Activated CD4-positive, alpha-beta memory T cell treated with anti-CD3 and anti-CD28 coated beads for 36 hours (primary cell): ENCODE results near the gene NFKBIE. TPM values are rescaled to one million over a fixed set of nuclear protein-coding genes. Genes with fewer than 3 reads are reported as not detected.
A peak's percentile ranks its signal among the peaks of the same experiment; 100 is the strongest.
"Not testable (repeated sequence)": the region's sequence is repeated elsewhere in the genome, so short reads cannot be mapped to it uniquely, and the experiment has no call there.

ENCODE experiments used
- CTCF ChIA-PET: fragments of 350-600 bp; sonication (Branson Sonifier 250); formaldehyde crosslinking; loops from one replicate; lab custom pipeline; 2021; ENCODE audit warnings: antibody characterized with exemption, inconsistent platforms; lab: Charles Lee
- POLR2A ChIA-PET: fragments of 350-600 bp; sonication (Branson Sonifier 250); formaldehyde crosslinking; loops from one replicate; lab custom pipeline; 2021; ENCODE audit warnings: antibody characterized with exemption; lab: Charles Lee
- DNase-seq: peaks from one replicate; pipeline ENCODE4 v3.0.0-alpha.2; 2020
- H3K27ac Mint-ChIP-seq: one replicate; pipeline ENCODE4 v1.8.0; 2021; ENCODE audit warnings: mixed read lengths
- H3K27me3 Mint-ChIP-seq: one replicate; pipeline ENCODE4 v1.8.0; 2021; ENCODE audit warnings: mixed read lengths
- H3K36me3 Mint-ChIP-seq: one replicate; pipeline ENCODE4 v1.8.0; 2021; ENCODE audit warnings: mixed read lengths
- H3K4me1 Mint-ChIP-seq: one replicate; pipeline ENCODE4 v1.8.0; 2021; ENCODE audit warnings: low read depth, mixed read lengths
- H3K4me3 Mint-ChIP-seq: one replicate; pipeline ENCODE4 v1.8.0; 2021; ENCODE audit warnings: mild to moderate bottlenecking, mixed read lengths
- H3K9me3 Mint-ChIP-seq: one replicate; pipeline ENCODE4 v1.8.0; 2021; ENCODE audit warnings: mixed read lengths
- intact Hi-C: fragments of 100-400 bp; cut with micrococcal nuclease; formaldehyde crosslinking; loops from one replicate; pipeline ENCODE4 v1.15.1; 2023
- total RNA-seq, 2 experiments: library from RNA; stranded (reverse); gene quantifications; one replicate each; pipeline ENCODE4 v1.2.3, GENCODE V29; 2021

NFKBIE gene
- total RNA-seq, 2 experiments from 2014 or later = 24.7 to 25.1 TPM

DNA sequence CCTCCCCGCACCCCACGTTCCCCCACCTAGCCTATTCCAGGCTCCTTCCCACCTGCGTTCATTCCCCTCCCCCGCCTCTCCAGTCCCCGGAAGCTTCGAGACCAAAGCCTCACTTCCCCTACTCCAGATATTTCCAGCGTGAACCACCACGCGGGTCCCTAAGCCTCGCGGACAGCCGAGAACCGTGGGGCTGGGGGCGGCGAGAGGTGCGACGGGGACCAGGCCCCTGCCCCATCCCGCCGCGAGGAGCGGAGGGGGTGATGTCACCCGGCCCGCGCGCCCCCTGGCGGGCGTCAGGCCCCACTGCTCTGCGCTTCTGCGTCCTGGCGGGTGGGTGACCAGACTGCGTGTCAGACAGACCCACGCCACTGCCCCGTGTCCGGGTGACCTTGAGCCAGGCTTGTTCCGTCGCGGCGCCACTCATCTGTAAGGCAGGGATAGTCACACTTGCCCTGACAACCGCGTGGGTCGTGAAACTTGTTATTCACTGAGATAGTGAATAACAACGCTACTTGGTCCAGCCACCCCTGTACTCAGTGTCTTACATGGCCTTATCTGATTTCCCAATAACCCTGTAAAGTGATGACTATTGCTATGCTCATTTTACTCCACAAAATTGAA, 27.4 kb downstream of the NFKBIE start:
- POLR2A ChIA-PET = interaction anchor here (0.6 to 3.0 kb wide), 6 partner anchors 10 to 170 kb away, joined by 3 to 42 read pairs (median 4); partner anchors contain the start of gene HSP90AB1
- Mint-ChIP-seq H3K4me3 (peak overlapping the region; percentile 83), H3K36me3 (peaks cover 10% of the 10 kb centered on the region), H3K27ac (peak overlapping the region; percentile 95), H3K9me3 (no peaks in the 10 kb centered on the region), H3K4me1 (peaks cover 29% of the 10 kb centered on the region), H3K27me3 (no peaks in the 10 kb centered on the region)
- DNase-seq = peak; percentile 87
- CTCF ChIA-PET = interaction anchor here (0.6 to 2.1 kb wide), 9 partner anchors 10 to 1008 kb away, joined by 3 to 27 read pairs (median 4); partner anchors contain the start of genes AARS2, HSP90AB1, SLC29A1 and SLC35B2
- intact Hi-C loops = loop anchor here (1.0 to 5.0 kb wide), 5 partner anchors 8 to 141 kb away; partner anchors contain the start of gene NFKBIE

DNA sequence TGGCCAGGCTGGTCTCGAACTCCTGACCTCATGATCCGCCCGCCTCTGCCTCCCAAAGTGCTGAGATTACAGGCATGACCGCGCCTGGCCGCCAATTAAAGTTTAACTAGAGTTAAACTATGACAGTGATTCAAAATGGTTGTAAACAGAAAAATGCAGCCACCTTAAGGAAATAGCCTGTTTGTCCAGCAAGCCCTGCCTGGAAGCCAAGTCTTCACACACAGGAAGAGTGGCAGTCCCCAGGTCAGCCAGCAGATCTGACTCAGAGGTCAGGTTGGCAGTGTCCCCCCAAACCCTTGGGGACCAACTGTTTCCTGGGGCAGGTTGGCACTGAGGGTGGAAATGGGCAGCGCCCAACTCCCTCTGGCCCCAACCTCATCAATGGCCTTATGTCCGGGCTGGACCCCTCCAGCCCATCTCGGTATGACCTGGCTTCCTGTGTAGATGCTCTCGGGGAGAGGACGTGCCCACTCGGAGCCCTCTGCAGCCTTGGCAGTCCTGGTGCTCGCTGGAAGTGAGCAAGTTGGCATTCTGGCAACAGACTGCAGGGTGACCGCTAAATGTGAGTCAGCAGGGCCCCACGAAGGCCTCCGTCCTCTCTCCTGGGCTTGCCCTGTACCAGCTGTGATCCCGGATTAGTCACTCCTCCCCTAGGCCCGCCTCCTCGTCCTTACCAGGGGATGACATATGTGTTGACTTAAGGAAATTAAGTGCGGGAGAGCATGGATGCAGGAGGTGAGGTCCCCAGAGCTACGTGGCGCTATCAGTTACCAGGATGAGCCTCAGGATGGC, 28.1 kb downstream of the NFKBIE start:
- Mint-ChIP-seq H3K27me3 (no peaks in the 10 kb centered on the region), H3K4me1 (peaks cover 29% of the 10 kb centered on the region), H3K27ac (peak overlapping the region; percentile 95), H3K4me3 (peak overlapping the region; percentile 83), H3K36me3 (peaks cover 13% of the 10 kb centered on the region), H3K9me3 (no peaks in the 10 kb centered on the region)
- peak; percentile 90 for DNase-seq
- intact Hi-C loops = loop anchor here (1.0 to 5.0 kb wide), 3 partner anchors 13 to 140 kb away; partner anchors contain the start of gene NFKBIE
- ChIA-PET POLR2A (interaction anchor here (0.9 to 3.0 kb wide), 6 partner anchors 10 to 27 kb away, joined by 3 to 42 read pairs (median 4); partner anchors contain the start of gene HSP90AB1), CTCF (interaction anchor here (0.5 to 2.1 kb wide), 11 partner anchors 10 to 1007 kb away, joined by 3 to 27 read pairs (median 3); partner anchors contain the start of genes AARS2, HSP90AB1, SLC29A1 and SLC35B2)

GRCh38 chr6:44235891-44236516, 29.3 kb downstream of the NFKBIE start:
- DNase-seq = no peak
- intact Hi-C loops = loop anchor here (2.0 to 5.0 kb wide), 2 partner anchors 29 to 139 kb away; partner anchors contain the start of gene NFKBIE
- Mint-ChIP-seq H3K27ac (no peak overlapping the region), H3K4me1 (peaks cover 29% of the 10 kb centered on the region), H3K4me3 (no peak overlapping the region), H3K9me3 (no peaks in the 10 kb centered on the region), H3K36me3 (peaks cover 22% of the 10 kb centered on the region), H3K27me3 (no peaks in the 10 kb centered on the region)
- POLR2A ChIA-PET = interaction anchor here (1.2 to 2.5 kb wide), 3 partner anchors 9 to 12 kb away, joined by 3 to 14 read pairs (median 10); partner anchors contain the start of genes HSP90AB1 and SLC29A1
- CTCF ChIA-PET = interaction anchor here (0.6 to 2.6 kb wide), 6 partner anchors 11 to 466 kb away, joined by 3 to 31 read pairs (median 4); partner anchors contain the start of genes SLC29A1 and VEGFA

- H3K27me3 Mint-ChIP-seq = no peaks in the 10 kb centered on the region
- ChIA-PET CTCF (interaction anchor here (1.0 to 2.6 kb wide), 10 partner anchors 10 to 465 kb away, joined by 3 to 31 read pairs (median 4); partner anchors contain the start of genes SLC29A1 and VEGFA), POLR2A (interaction anchor here (2.3 to 2.5 kb wide), 2 partner anchors 12 kb away, joined by 10 to 14 read pairs; partner anchors contain the start of genes HSP90AB1 and SLC29A1)
- peaks cover 29% of the 10 kb centered on the region for H3K4me1 Mint-ChIP-seq
- H3K4me3 Mint-ChIP-seq = no peak overlapping the region
- intact Hi-C loops = loop anchor here (5.0 kb wide), 1 partner anchor 138 kb away; no protein-coding TSS in a partner anchor
- peaks cover 29% of the 10 kb centered on the region for H3K36me3 Mint-ChIP-seq
- H3K9me3 Mint-ChIP-seq = no peaks in the 10 kb centered on the region
- no peak for DNase-seq
- H3K27ac Mint-ChIP-seq = no peak overlapping the region
These were observed 30.1 kb downstream of the NFKBIE start for GRCh38 chr6:44235269-44235668.

DNA sequence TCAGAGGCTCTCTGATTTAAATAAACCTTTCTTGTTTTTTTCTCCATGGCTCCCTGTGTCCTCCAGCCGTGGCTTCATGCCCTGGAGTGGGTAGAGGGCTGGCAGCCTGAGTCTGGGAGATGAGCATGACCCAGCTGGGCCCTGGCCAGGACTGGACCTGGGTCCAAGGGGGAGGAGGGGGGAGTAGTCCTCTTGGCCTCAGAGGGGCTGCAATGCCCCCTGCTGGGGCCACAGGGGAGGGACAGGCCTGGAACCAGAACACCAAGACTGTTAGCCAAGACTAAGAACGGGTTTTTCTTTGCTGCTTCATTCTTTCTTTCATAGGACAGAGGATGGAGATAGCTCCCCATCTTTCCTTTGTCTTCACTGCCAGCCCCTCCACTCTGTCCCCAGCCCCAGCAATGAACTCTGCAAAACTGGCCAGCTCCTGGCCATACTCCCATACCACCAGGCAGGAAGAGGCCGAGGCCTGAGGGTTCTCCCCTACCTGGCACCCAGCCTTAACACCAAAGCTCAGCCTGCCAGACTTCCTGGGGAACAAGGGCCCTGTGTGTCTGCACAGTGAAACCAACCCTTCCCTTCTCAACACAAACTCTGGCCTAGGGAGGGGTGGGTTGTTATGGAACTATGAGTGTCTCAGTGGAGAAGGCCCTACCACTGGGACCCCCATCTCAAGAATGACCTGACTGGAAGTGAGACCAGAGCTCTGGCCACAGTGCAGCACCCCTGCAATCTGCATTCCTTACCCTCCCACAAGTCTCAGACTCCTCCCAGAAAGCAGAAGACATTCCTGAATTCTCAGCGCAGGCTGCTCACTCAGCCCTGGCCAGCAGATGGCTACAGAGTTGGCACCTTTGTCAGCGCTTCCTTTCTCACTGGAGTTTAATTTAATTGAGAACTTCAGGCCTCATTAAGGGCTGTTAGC, 31.0 kb downstream of the NFKBIE start:
- no peak for DNase-seq
- Mint-ChIP-seq H3K9me3 (no peaks in the 10 kb centered on the region), H3K36me3 (peaks cover 32% of the 10 kb centered on the region), H3K27ac (no peak overlapping the region), H3K4me3 (no peak overlapping the region), H3K27me3 (no peaks in the 10 kb centered on the region), H3K4me1 (peaks cover 29% of the 10 kb centered on the region)
- ChIA-PET POLR2A (interaction anchor here (2.3 to 2.5 kb wide), 2 partner anchors 11 to 13 kb away, joined by 10 to 14 read pairs; partner anchors contain the start of genes HSP90AB1 and SLC29A1), CTCF (interaction anchor here (0.6 to 2.6 kb wide), 12 partner anchors 8 to 221 kb away, joined by 3 to 31 read pairs (median 4); partner anchors contain the start of gene SLC29A1)
- intact Hi-C loops = loop anchor here (5.0 kb wide), 1 partner anchor 137 kb away; no protein-coding TSS in a partner anchor

DNA sequence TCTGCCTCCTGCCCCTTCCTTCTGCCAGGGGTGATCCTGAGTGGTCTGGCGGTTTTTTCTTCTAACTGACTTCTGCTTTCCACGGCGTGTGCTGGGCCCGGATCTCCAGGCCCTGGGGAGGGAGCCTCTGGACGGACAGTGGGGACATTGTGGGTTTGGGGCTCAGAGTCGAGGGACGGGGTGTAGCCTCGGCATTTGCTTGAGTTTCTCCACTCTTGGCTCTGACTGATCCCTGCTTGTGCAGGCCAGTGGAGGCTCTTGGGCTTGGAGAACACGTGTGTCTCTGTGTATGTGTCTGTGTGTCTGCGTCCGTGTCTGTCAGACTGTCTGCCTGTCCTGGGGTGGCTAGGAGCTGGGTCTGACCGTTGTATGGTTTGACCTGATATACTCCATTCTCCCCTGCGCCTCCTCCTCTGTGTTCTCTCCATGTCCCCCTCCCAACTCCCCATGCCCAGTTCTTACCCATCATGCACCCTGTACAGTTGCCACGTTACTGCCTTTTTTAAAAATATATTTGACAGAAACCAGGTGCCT, 31.7 kb downstream of the NFKBIE start:
- peaks cover 22% of the 10 kb centered on the region for H3K4me1 Mint-ChIP-seq
- no peak for DNase-seq
- POLR2A ChIA-PET = interaction anchor here (2.5 kb wide), 1 partner anchor 10 kb away, joined by 14 read pairs; the partner anchor contains the start of gene SLC29A1
- intact Hi-C loops = no loop called here
- CTCF ChIA-PET = interaction anchor here (0.9 to 1.8 kb wide), 2 partner anchors 9 to 136 kb away, joined by 4 to 9 read pairs; no protein-coding TSS in a partner anchor
- no peaks in the 10 kb centered on the region for H3K27me3 Mint-ChIP-seq
- peaks cover 38% of the 10 kb centered on the region for H3K36me3 Mint-ChIP-seq
- H3K9me3 Mint-ChIP-seq = no peaks in the 10 kb centered on the region
- no peak overlapping the region for H3K27ac Mint-ChIP-seq
- no peak overlapping the region for H3K4me3 Mint-ChIP-seq

DNA sequence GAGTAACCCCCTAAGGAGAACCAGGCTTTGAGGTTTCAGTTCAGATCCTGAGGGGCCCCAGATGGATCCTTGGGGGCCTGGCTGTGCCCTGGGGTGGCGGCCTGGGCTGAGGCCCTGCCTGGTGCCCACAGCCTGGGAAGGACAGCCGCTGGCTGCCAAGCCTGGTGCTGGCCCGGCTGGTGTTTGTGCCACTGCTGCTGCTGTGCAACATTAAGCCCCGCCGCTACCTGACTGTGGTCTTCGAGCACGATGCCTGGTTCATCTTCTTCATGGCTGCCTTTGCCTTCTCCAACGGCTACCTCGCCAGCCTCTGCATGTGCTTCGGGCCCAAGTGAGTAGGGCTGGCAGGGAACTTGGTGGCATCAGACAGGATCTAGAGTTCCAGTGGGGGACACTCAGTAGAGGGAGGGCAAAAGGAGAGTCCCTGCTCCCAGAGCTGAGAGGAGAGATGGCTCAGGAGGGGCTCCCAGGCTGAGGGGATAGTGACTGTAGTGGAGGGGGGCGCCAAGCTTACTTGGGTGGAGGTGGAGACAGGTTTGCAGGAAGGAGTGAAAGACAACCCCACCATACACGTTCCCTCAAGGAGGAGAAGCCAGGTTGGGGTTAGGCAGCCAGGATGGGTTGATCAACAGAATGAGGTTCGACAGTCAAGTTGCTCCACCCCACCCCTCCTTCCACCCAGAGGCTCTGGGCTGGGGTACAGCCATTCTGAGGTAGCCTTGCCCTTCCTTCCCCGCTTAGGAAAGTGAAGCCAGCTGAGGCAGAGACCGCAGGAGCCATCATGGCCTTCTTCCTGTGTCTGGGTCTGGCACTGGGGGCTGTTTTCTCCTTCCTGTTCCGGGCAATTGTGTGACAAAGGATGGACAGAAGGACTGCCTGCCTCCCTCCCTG, 32.4 kb downstream of the NFKBIE start:
- no peak overlapping the region for H3K27ac Mint-ChIP-seq
- intact Hi-C loops = no loop called here

GRCh38 chr6:44231426-44231825, 33.9 kb downstream of the NFKBIE start:
- H3K36me3 Mint-ChIP-seq = peaks cover 50% of the 10 kb centered on the region
- intact Hi-C loops, H3K27me3 Mint-ChIP-seq, POLR2A ChIA-PET, DNase-seq, H3K4me1 Mint-ChIP-seq, H3K4me3 Mint-ChIP-seq, H3K9me3 Mint-ChIP-seq, CTCF ChIA-PET, H3K27ac Mint-ChIP-seq: not testable (repeated sequence)

More for the DNA sequence above, 32.4 kb downstream of the NFKBIE start:
- no peaks in the 10 kb centered on the region for H3K27me3 Mint-ChIP-seq
- no peaks in the 10 kb centered on the region for H3K9me3 Mint-ChIP-seq
- POLR2A ChIA-PET = no interaction called here
- CTCF ChIA-PET = interaction anchor here (0.9 to 1.8 kb wide), 3 partner anchors 9 to 136 kb away, joined by 3 to 9 read pairs (median 4); no protein-coding TSS in a partner anchor
- peaks cover 15% of the 10 kb centered on the region for H3K4me1 Mint-ChIP-seq
- peaks cover 44% of the 10 kb centered on the region for H3K36me3 Mint-ChIP-seq
- no peak for DNase-seq
- no peak overlapping the region for H3K4me3 Mint-ChIP-seq

DNA sequence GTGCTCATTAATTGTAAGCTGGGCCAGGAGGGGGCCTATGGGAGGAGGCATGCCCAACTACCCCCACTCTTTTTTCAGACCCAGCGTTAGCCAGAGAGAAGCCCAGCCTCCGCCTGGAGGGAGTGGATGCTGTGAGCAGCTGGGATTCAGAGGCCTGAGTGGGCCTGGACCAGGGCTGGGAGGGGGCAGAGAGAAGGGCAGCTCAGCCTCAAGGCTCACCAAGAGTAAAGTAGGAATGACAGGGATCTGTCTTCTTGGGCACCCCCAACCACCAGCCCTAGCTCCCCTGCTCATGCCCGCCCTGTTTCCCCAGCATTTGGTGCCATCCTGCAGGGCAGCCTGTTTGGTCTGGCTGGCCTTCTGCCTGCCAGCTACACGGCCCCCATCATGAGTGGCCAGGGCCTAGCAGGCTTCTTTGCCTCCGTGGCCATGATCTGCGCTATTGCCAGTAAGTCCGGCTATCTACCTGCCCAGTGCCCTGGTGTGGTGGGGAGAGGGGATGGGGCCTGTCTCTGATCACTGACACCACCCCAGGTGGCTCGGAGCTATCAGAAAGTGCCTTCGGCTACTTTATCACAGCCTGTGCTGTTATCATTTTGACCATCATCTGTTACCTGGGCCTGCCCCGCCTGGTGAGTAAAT, 35.2 kb downstream of the NFKBIE start:
- Mint-ChIP-seq H3K4me3 (no peak overlapping the region), H3K9me3 (no peaks in the 10 kb centered on the region), H3K4me1 (peaks cover 3% of the 10 kb centered on the region), H3K27me3 (no peaks in the 10 kb centered on the region), H3K27ac (no peak overlapping the region), H3K36me3 (peaks cover 46% of the 10 kb centered on the region)
- POLR2A ChIA-PET = no interaction called here
- CTCF ChIA-PET = interaction anchor here (0.7 kb wide), 1 partner anchor 75 kb away, joined by 3 read pairs; no protein-coding TSS in a partner anchor
- no peak for DNase-seq
- intact Hi-C loops = no loop called here
